ENCODE measurements around the gene SPATA9. TPM values are rescaled to one million over a fixed set of nuclear protein-coding genes. Genes with fewer than 3 reads are reported as not detected.
A peak's percentile ranks its signal among the peaks of the same experiment; 100 is the strongest.

SPATA9 gene
- total and polyA plus RNA-seq, 9 of the 15 experiments (the other 6 are each of a cell fraction or from before 2014, with no cell fraction given): 0.16 to 5.5 (median 0.39) TPM; not detected in 3

- TF ChIP-seq, protein P1, sequence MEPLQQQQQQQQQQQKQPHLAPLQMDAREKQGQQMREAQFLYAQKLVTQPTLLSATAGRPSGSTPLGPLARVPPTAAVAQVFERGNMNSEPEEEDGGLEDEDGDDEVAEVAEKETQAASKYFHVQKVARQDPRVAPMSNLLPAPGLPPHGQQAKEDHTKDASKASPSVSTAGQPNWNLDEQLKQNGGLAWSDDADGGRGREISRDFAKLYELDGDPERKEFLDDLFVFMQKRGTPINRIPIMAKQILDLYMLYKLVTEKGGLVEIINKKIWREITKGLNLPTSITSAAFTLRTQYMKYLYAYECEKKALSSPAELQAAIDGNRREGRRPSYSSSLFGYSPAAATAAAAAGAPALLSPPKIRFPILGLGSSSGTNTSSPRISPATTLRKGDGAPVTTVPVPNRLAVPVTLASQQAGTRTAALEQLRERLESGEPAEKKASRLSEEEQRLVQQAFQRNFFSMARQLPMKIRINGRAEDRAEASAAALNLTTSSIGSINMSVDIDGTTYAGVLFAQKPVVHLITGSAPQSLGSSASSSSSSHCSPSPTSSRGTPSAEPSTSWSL (CRISPR knock-in tag; IDR thresholded peaks at IDR 0.05; ENCODE audit: borderline replicate concordance): no peak
- TF ChIP-seq, protein P2, sequence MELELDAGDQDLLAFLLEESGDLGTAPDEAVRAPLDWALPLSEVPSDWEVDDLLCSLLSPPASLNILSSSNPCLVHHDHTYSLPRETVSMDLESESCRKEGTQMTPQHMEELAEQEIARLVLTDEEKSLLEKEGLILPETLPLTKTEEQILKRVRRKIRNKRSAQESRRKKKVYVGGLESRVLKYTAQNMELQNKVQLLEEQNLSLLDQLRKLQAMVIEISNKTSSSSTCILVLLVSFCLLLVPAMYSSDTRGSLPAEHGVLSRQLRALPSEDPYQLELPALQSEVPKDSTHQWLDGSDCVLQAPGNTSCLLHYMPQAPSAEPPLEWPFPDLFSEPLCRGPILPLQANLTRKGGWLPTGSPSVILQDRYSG (tag; conservative IDR thresholded peaks at IDR 0.05; ENCODE audit: low read depth): peak; percentile 46; the same call in 1 of the 2 replicates
- peak; percentile 98 for TF ChIP-seq CBFA2T3 (IDR thresholded peaks at IDR 0.05)
- TF ChIP-seq ZNF551 (CRISPR knock-in tag; IDR thresholded peaks at IDR 0.05): no peak
- TF ChIP-seq, protein P3, sequence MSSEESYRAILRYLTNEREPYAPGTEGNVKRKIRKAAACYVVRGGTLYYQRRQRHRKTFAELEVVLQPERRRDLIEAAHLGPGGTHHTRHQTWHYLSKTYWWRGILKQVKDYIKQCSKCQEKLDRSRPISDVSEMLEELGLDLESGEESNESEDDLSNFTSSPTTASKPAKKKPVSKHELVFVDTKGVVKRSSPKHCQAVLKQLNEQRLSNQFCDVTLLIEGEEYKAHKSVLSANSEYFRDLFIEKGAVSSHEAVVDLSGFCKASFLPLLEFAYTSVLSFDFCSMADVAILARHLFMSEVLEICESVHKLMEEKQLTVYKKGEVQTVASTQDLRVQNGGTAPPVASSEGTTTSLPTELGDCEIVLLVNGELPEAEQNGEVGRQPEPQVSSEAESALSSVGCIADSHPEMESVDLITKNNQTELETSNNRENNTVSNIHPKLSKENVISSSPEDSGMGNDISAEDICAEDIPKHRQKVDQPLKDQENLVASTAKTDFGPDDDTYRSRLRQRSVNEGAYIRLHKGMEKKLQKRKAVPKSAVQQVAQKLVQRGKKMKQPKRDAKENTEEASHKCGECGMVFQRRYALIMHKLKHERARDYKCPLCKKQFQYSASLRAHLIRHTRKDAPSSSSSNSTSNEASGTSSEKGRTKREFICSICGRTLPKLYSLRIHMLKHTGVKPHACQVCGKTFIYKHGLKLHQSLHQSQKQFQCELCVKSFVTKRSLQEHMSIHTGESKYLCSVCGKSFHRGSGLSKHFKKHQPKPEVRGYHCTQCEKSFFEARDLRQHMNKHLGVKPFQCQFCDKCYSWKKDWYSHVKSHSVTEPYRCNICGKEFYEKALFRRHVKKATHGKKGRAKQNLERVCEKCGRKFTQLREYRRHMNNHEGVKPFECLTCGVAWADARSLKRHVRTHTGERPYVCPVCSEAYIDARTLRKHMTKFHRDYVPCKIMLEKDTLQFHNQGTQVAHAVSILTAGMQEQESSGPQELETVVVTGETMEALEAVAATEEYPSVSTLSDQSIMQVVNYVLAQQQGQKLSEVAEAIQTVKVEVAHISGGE (CRISPR knock-in tag; IDR thresholded peaks at IDR 0.05): peak in 1 of 3 experiments; percentile 29; a peak in 2 of 6 replicates
- no peak for TF ChIP-seq BRF1 (IDR thresholded peaks at IDR 0.05; ENCODE audit: borderline replicate concordance, extremely low read depth, insufficient read length)
- TF ChIP-seq ZNF384 (IDR thresholded peaks at IDR 0.05; ENCODE audit: low read depth, low read length): no peak; the same call in 1 of the 2 replicates
- no peak for TF ChIP-seq ZNF717 (CRISPR knock-in tag; IDR thresholded peaks at IDR 0.05)
- TF ChIP-seq, protein P4, sequence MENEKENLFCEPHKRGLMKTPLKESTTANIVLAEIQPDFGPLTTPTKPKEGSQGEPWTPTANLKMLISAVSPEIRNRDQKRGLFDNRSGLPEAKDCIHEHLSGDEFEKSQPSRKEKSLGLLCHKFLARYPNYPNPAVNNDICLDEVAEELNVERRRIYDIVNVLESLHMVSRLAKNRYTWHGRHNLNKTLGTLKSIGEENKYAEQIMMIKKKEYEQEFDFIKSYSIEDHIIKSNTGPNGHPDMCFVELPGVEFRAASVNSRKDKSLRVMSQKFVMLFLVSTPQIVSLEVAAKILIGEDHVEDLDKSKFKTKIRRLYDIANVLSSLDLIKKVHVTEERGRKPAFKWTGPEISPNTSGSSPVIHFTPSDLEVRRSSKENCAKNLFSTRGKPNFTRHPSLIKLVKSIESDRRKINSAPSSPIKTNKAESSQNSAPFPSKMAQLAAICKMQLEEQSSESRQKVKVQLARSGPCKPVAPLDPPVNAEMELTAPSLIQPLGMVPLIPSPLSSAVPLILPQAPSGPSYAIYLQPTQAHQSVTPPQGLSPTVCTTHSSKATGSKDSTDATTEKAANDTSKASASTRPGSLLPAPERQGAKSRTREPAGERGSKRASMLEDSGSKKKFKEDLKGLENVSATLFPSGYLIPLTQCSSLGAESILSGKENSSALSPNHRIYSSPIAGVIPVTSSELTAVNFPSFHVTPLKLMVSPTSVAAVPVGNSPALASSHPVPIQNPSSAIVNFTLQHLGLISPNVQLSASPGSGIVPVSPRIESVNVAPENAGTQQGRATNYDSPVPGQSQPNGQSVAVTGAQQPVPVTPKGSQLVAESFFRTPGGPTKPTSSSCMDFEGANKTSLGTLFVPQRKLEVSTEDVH (IDR thresholded peaks at IDR 0.05; ENCODE audit: low read depth, partially characterized antibody): peak; percentile 53
- no peak for TF ChIP-seq DLX4 (CRISPR knock-in tag; IDR thresholded peaks at IDR 0.05)
- TF ChIP-seq SREBF2 (CRISPR knock-in tag; IDR thresholded peaks at IDR 0.05): no peak
- peak; percentile 94 for TF ChIP-seq KLF16 (IDR thresholded peaks at IDR 0.05)
- TF ChIP-seq NCOA2 (IDR thresholded peaks at IDR 0.05; ENCODE audit: partially characterized antibody in 2 of 2): peak; percentile 84 to 90
- peak; percentile 86; the same call in 1 of the 2 replicates for TF ChIP-seq ZNF644 (tag; IDR thresholded peaks at IDR 0.05; ENCODE audit: low read depth)
- TF ChIP-seq CREM (IDR thresholded peaks at IDR 0.05; ENCODE audit: low read depth): peak; percentile 89
- peak; percentile 91; the same call in 1 of the 2 replicates for TF ChIP-seq ZBED1 (IDR thresholded peaks at IDR 0.05)
Measured at GRCh38 chr5:95712347-95712958, 29.7 kb upstream of the SPATA9 start (continued).
